Nephron progenitor cell (in vitro differentiated cells): ENCODE data around the gene NRIP2.

Experiments used
- DNase-seq: peaks from one replicate; pipeline ENCODE4 v3.0.0; 2021
- H3K27ac Mint-ChIP-seq: 2 replicates; pipeline ENCODE4 v1.8.0; 2021; ENCODE audit warnings: mild to moderate bottlenecking, moderate library complexity, mixed read lengths
- H3K27me3 Mint-ChIP-seq: 2 replicates; pipeline ENCODE4 v1.8.0; 2021; ENCODE audit warnings: mild to moderate bottlenecking, low read depth, mixed read lengths; ENCODE audit not compliant: poor library complexity
- H3K36me3 Mint-ChIP-seq: 2 replicates; pipeline ENCODE4 v1.8.0; 2021; ENCODE audit warnings: low read depth, mixed read lengths
- H3K4me1 Mint-ChIP-seq: 2 replicates; pipeline ENCODE4 v1.8.0; 2021; ENCODE audit warnings: mixed read lengths
- H3K4me3 Mint-ChIP-seq: 2 replicates; pipeline ENCODE4 v1.8.0; 2021; ENCODE audit warnings: mild to moderate bottlenecking, moderate library complexity, mixed read lengths
- H3K9me3 Mint-ChIP-seq: 2 replicates; pipeline ENCODE4 v1.8.0; 2021; ENCODE audit warnings: mild to moderate bottlenecking, moderate library complexity, mixed read lengths
- TF ChIP-seq, protein P1 (sequence below): fragments of 200-600 bp; sonication (generic); IDR thresholded peaks from 2 replicates; pipeline ENCODE4 v1.5.0; 2021; ENCODE audit warnings: antibody characterized with exemption

Gene NRIP2

DNA sequence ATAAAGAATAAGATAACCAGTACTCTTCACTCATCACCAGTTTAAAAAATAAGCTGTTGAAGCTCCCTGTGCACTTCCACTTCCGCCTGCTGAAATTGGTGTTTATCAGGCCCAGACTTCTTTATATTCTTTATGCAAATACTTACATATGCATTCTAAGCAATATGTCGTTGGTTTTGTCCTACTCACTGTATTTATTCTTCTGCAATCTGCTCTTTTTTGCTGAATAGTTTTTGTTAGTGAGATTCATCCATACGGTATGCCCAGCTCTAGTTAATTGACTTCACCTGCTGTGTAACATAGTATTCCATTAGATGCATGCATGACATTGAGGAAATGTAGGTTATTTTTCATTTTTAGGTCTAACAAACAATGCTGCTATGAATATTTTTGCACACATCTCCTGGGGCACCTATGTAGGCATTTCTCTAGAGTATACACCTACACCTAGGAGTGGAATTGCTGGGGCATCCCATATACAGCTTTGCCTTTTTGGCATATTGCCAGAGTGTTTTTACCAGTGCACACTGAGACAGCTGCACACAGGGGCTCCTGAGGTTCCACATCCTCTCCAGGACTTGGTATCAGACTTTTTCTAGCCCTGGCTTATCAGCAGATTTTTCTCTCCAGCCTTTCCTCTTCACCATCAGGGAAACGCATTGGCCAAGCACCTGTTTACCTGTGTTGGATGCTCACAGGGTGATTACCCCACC lies 1.0 kb upstream of the NRIP2 start:
- Mint-ChIP-seq H3K27ac (no peak overlapping the region), H3K9me3 (no peaks in the 10 kb centered on the region), H3K4me3 (peak overlapping the region; percentile 0), H3K27me3 (peaks cover 6% of the 10 kb centered on the region), H3K36me3 (peaks cover 30% of the 10 kb centered on the region), H3K4me1 (peaks cover 52% of the 10 kb centered on the region)
- no peak for DNase-seq
- TF ChIP-seq, protein P1, sequence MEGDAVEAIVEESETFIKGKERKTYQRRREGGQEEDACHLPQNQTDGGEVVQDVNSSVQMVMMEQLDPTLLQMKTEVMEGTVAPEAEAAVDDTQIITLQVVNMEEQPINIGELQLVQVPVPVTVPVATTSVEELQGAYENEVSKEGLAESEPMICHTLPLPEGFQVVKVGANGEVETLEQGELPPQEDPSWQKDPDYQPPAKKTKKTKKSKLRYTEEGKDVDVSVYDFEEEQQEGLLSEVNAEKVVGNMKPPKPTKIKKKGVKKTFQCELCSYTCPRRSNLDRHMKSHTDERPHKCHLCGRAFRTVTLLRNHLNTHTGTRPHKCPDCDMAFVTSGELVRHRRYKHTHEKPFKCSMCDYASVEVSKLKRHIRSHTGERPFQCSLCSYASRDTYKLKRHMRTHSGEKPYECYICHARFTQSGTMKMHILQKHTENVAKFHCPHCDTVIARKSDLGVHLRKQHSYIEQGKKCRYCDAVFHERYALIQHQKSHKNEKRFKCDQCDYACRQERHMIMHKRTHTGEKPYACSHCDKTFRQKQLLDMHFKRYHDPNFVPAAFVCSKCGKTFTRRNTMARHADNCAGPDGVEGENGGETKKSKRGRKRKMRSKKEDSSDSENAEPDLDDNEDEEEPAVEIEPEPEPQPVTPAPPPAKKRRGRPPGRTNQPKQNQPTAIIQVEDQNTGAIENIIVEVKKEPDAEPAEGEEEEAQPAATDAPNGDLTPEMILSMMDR = no peak

DNA sequence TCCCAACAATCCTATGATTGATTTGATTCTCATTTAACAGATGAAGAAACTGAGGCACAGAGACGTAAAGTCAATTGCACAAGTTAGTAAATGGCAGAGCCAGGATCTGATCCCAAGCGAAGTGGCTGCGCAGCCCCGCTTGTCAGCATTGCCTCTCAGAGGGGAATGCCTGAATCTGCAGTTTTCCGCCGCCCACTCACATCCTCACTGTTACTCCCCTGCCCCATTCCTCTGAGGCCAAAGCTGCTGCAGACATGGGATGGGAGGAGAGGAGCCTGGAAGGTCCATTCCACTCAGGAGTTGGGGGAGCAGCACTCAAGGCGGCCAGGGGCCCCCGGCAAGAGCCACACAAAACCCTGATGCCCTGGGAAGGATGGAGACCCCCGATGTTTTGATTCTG lies 1.0 kb downstream of the NRIP2 start:
- TF ChIP-seq, protein P1 = no peak
- Mint-ChIP-seq H3K36me3 (peaks cover 32% of the 10 kb centered on the region), H3K27ac (no peak overlapping the region), H3K4me3 (no peak overlapping the region), H3K4me1 (peaks cover 45% of the 10 kb centered on the region), H3K9me3 (no peaks in the 10 kb centered on the region), H3K27me3 (peaks cover 4% of the 10 kb centered on the region)
- DNase-seq = no peak

DNA sequence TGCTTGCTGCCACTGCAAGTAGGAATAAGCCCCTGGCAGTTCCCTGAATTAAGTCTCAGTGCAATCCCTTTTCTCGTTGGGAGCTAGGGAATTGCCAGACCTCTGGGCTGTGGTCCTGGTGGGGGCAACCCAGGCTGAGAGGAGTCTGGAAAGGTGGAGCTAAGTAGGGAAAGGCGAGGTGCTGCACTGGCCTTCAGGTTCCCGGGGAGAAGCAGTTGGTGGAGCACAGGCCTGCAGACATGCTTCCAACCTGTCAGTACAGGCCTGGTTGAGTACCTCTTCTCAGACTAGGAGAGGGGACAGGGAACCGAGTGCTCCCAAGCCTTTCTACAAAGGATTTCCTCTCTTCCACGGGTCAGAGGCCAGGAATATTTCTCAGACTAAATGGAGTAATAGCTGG lies 1.5 kb downstream of the NRIP2 start:
- H3K36me3 Mint-ChIP-seq = peaks cover 36% of the 10 kb centered on the region
- TF ChIP-seq, protein P1 = no peak
- no peak overlapping the region for H3K4me3 Mint-ChIP-seq
- H3K4me1 Mint-ChIP-seq = peaks cover 40% of the 10 kb centered on the region
- no peak for DNase-seq
- peaks cover 4% of the 10 kb centered on the region for H3K27me3 Mint-ChIP-seq
- H3K9me3 Mint-ChIP-seq = no peaks in the 10 kb centered on the region
- peak overlapping the region; percentile 89 for H3K27ac Mint-ChIP-seq

DNA sequence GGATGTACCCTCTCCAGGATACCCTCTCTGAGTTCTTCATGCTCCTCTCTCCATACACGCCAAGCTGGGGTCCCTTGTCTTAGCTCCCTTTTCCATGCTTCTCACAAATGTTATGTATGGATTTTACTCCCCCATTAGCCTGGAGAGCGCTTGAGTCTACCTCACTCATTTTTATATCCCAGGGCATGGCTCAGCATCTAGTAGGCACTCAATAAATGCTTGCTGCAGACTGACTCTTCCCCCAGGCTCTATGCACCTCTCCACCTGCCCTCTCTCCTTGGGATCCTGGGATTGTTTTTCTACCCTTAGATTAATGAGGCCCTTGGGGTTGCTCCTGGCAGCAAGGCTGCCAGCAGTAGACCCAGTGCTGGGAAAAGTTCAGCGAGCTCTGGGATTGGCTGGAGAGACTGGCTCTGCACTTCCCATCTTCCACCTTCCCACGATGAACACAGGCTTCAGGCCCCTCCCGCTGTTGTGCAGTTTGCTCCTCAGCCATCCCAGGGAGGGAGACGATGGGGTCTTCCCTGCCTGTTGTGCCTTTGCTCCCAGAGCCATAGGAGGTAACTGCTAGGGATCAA lies 2.2 kb downstream of the NRIP2 start:
- Mint-ChIP-seq H3K4me3 (no peak overlapping the region), H3K27ac (no peak overlapping the region), H3K9me3 (no peaks in the 10 kb centered on the region), H3K36me3 (peaks cover 40% of the 10 kb centered on the region), H3K4me1 (peaks cover 39% of the 10 kb centered on the region), H3K27me3 (peaks cover 4% of the 10 kb centered on the region)
- TF ChIP-seq, protein P1 = no peak
- DNase-seq = peak; percentile 34

GRCh38 chr12:2829275-2829674 lies 5.6 kb downstream of the NRIP2 start:
- Mint-ChIP-seq H3K4me3 (no peak overlapping the region), H3K4me1 (peaks cover 22% of the 10 kb centered on the region), H3K9me3 (no peaks in the 10 kb centered on the region), H3K27me3 (no peaks in the 10 kb centered on the region), H3K27ac (no peak overlapping the region), H3K36me3 (peaks cover 47% of the 10 kb centered on the region)
- no peak for DNase-seq
- TF ChIP-seq, protein P1 = no peak
